A549 (cell line): ENCODE results near the gene FER1L5. TPM values are rescaled to one million over a fixed set of nuclear protein-coding genes. Genes with fewer than 3 reads are reported as not detected.

Experiments used
- ATAC-seq, 2 experiments: fragments of 200-7000 bp in 1 of 2; fragments of >200 bp in 1 of 2; cut with Nextera tagmentation in 1 of 2; cut with Tn5 transposase in 1 of 2; 3 replicates each; pipeline versions ENCODE4 v1.8.0 to v1.9.1; 2018 to 2020; ENCODE audit warnings: mild to moderate bottlenecking in 1 of 2, moderate library complexity in 1 of 2
- CTCF ChIA-PET: fragments of 300-600 bp; sonication (Branson Sonifier 250); formaldehyde crosslinking; extraction: SDS; loops from one replicate; lab custom pipeline; 2021; ENCODE audit warnings: antibody characterized with exemption, inconsistent platforms; lab: Yijun Ruan, JAX
- POLR2A ChIA-PET: fragments of 350-600 bp; formaldehyde crosslinking; extraction: SDS; loops from one replicate; lab custom pipeline; 2021; ENCODE audit warnings: antibody characterized with exemption, inconsistent platforms; lab: Yijun Ruan, JAX
- DNase-seq, 2 experiments: peaks; one replicate each; pipeline versions ENCODE4 v3.0.0 to v3.0.0-alpha.2; 2011 to 2016; ENCODE audit warnings: low read depth in 1 of 2, low spot score in 1 of 2
- FAIRE-seq: peaks from 2 replicates; lab custom pipeline; 2011; peaks lifted over from hg19 to GRCh38; lab: Jason Lieb, UNC
- H3K27ac ChIP-seq, 2 experiments: fragments of >200 bp; sonication (Bioruptor Twin); formaldehyde crosslinking; 3 replicates each; pipeline ENCODE4 v1.5.1; 2016 to 2017
- H3K4me1 ChIP-seq: fragments of >200 bp; sonication (Bioruptor Twin); formaldehyde crosslinking; 3 replicates; pipeline ENCODE4 v1.6.1; 2016
- H3K4me2 ChIP-seq: fragments of >200 bp; sonication (Bioruptor Twin); formaldehyde crosslinking; 3 replicates; pipeline ENCODE4 v1.6.1; 2016
- H3K4me3 ChIP-seq: fragments of >200 bp; sonication (Bioruptor Twin); formaldehyde crosslinking; 3 replicates; pipeline ENCODE4 v1.5.1; 2016
- H3K9me3 ChIP-seq: fragments of >200 bp; sonication (Bioruptor Twin); formaldehyde crosslinking; 3 replicates; pipeline ENCODE4 v1.6.1; 2016
- CEBPB ChIP-seq, 2 experiments: fragments of >200 bp in 1 of 2; sonication (Bioruptor Twin) in 1 of 2; formaldehyde crosslinking in 1 of 2; IDR thresholded peaks; 2 replicates each; pipeline ENCODE4 v1.6.1; 2012 to 2016
- CHD2 ChIP-seq: fragments of 150-350 bp; IDR thresholded peaks from 2 replicates; pipeline ENCODE4 v1.6.1; 2014; ENCODE audit warnings: low read length; ENCODE audit not compliant: partially characterized antibody
- E2F6 ChIP-seq: IDR thresholded peaks from 2 replicates; pipeline ENCODE4 v1.6.1; 2012; ENCODE audit warnings: low read depth, borderline replicate concordance
- EHMT2 ChIP-seq: fragments of 200-600 bp; sonication (generic); IDR thresholded peaks from 2 replicates; pipeline ENCODE4 v1.6.1; 2016; ENCODE audit warnings: antibody characterized with exemption, low read depth, mild to moderate bottlenecking, moderate library complexity
- FOSB ChIP-seq: fragments of 250-450 bp; sonication (Bioruptor Pico); IDR thresholded peaks from 2 replicates; pipeline ENCODE4 v1.5.0; 2020; ENCODE audit warnings: mild to moderate bottlenecking, moderate library complexity
- FOSL2 ChIP-seq, 2 experiments: fragments of 450-650 bp in 1 of 2; fragments of >200 bp in 1 of 2; sonication (Bioruptor Twin) in 1 of 2; formaldehyde crosslinking; IDR thresholded peaks; 2 replicates each; pipeline versions ENCODE4 v1.5.0 to v1.6.1; 2016 to 2020; ENCODE audit warnings: mild to moderate bottlenecking in 1 of 2, moderate library complexity in 1 of 2
- FOXS1 ChIP-seq: fragments of 250-450 bp; sonication (Bioruptor Pico); IDR thresholded peaks from 2 replicates; pipeline ENCODE4 v1.5.0; 2020; ENCODE audit warnings: mild to moderate bottlenecking, moderate library complexity
- HES2 ChIP-seq: fragments of >200 bp; sonication (Bioruptor Twin); formaldehyde crosslinking; IDR thresholded peaks from 2 replicates; pipeline ENCODE4 v1.6.1; 2016
- HMGXB4 ChIP-seq: fragments of 250-450 bp; sonication (Bioruptor Pico); IDR thresholded peaks from 2 replicates; pipeline ENCODE4 v1.5.0; 2021; ENCODE audit warnings: mild to moderate bottlenecking, moderate library complexity, borderline replicate concordance
- HOXA7 ChIP-seq: fragments of 250-450 bp; sonication (Bioruptor Pico); IDR thresholded peaks from 2 replicates; pipeline ENCODE4 v1.5.0; 2020; ENCODE audit warnings: mild to moderate bottlenecking, moderate library complexity
- HOXB5 ChIP-seq: fragments of 250-450 bp; sonication (Bioruptor Pico); IDR thresholded peaks from 2 replicates; pipeline ENCODE4 v1.5.0; 2020; ENCODE audit warnings: mild to moderate bottlenecking, moderate library complexity
- JUN ChIP-seq, 2 experiments: fragments of >200 bp; sonication (Bioruptor Twin); formaldehyde crosslinking; IDR thresholded peaks; 2 replicates in 1 of 2; 3 replicates in 1 of 2; pipeline ENCODE4 v1.6.1; 2016 to 2017
- KDM1A ChIP-seq: fragments of 200-600 bp; sonication (generic); IDR thresholded peaks from 2 replicates; pipeline ENCODE4 v1.6.1; 2016; ENCODE audit warnings: low read depth, mild to moderate bottlenecking
- MAZ ChIP-seq: fragments of 150-350 bp; IDR thresholded peaks from 2 replicates; pipeline ENCODE4 v1.6.1; 2014; ENCODE audit warnings: antibody characterized with exemption, low read depth, low read length, borderline replicate concordance
- NFE2L2 ChIP-seq: fragments of 150-350 bp; conservative IDR thresholded peaks from 2 replicates; pipeline ENCODE4 v1.6.1; 2014; ENCODE audit warnings: low read length
- POLR2AphosphoS2 ChIP-seq: conservative IDR thresholded peaks from 2 replicates; pipeline ENCODE4 v1.6.1; 2012; ENCODE audit warnings: low read length, improper control_type of control experiment, inconsistent platforms
- RARB ChIP-seq: fragments of 250-450 bp; sonication (Bioruptor Pico); IDR thresholded peaks from 2 replicates; pipeline ENCODE4 v1.8.0; 2021; ENCODE audit warnings: mild to moderate bottlenecking, moderate library complexity
- REST ChIP-seq: fragments of 200-600 bp; sonication (generic); IDR thresholded peaks from 2 replicates; pipeline ENCODE4 v1.6.1; 2016; ENCODE audit warnings: antibody characterized with exemption, mild to moderate bottlenecking, moderate library complexity
- SMC3 ChIP-seq: fragments of >200 bp; sonication (Bioruptor Twin); formaldehyde crosslinking; IDR thresholded peaks from 3 replicates; pipeline ENCODE4 v1.6.1; 2018; ENCODE audit warnings: inconsistent platforms
- SREBF2 ChIP-seq: fragments of 450-650 bp; IDR thresholded peaks from 2 replicates; pipeline ENCODE4 v1.6.1; 2014; ENCODE audit warnings: mild to moderate bottlenecking, moderate library complexity
- ZC3H11A ChIP-seq: fragments of 450-650 bp; IDR thresholded peaks from 2 replicates; pipeline ENCODE4 v1.6.1; 2014; ENCODE audit warnings: antibody characterized with exemption, mild to moderate bottlenecking
- ZFP36 ChIP-seq: fragments of 450-650 bp; IDR thresholded peaks from 2 replicates; pipeline ENCODE4 v1.6.1; 2014; ENCODE audit warnings: borderline replicate concordance; ENCODE audit not compliant: partially characterized antibody
- ZSCAN20 ChIP-seq: fragments of 250-450 bp; sonication (Bioruptor Pico); IDR thresholded peaks from 2 replicates; pipeline ENCODE4 v1.8.0; 2022; ENCODE audit warnings: mild to moderate bottlenecking, moderate library complexity
- WGBS: methylation state at CpG from one replicate; pipeline ENCODE4 v1.1.6; 2017; ENCODE audit errors: missing lambda C conversion rate; 5-methylcytosine and 5-hydroxymethylcytosine counted together
- polyA plus RNA-seq, 4 experiments: library from polyadenylated mRNA; depleted of rRNA in 3 of 4; stranded (reverse); fragments of >200 nt; fragmentation: RNase III in 1 of 4; extraction: RNeasy Plus Mini Kit Qiagen cat#74134 plus additional on column Dnase treatment in 1 of 4; gene quantifications; 2 replicates in 3 of 4; 3 replicates in 1 of 4; pipeline ENCODE4 v1.2.3, GENCODE V29; 2011 to 2017

FER1L5 gene
- polyA plus RNA-seq, 2 of the 4 experiments (the other 2 are of a cell fraction), result 0.01 TPM; not detected in 1

- H3K4me3 ChIP-seq, result no peak overlapping the region
- ATAC-seq (no peak), DNase-seq (no peak)
- POLR2A ChIA-PET, result no interaction called here
- 95% methylated on average over 4 of the region's 4 CpGs for WGBS
- no peak overlapping the region for H3K4me2 ChIP-seq
- no peaks in the 10 kb centered on the region for H3K4me1 ChIP-seq
- CTCF ChIA-PET, result no interaction called here
- TF ChIP-seq KDM1A, result no peak
- TF ChIP-seq ZFP36, result no peak
- TF ChIP-seq CEBPB (IDR thresholded peaks at IDR 0.05), result no peak
- TF ChIP-seq, all 56 proteins: peak for 0
- FAIRE-seq, result no peak
- no peak overlapping the region for H3K27ac ChIP-seq
- no peaks in the 10 kb centered on the region for H3K9me3 ChIP-seq
Observed at GRCh38 chr2:96726131-96726530, 83.6 kb downstream of the FER1L5 start.

- 91% methylated on average over 5 of the region's 5 CpGs for WGBS
- Histone ChIP-seq H3K4me2 (no peak overlapping the region), H3K4me1 (no peaks in the 10 kb centered on the region), H3K4me3 (no peak overlapping the region), H3K27ac (no peak overlapping the region), H3K9me3 (no peaks in the 10 kb centered on the region)
- FAIRE-seq (no peak), ATAC-seq (no peak), DNase-seq (peak in 1 of 2 experiments; percentile 17)
- CTCF ChIA-PET, result no interaction called here
- TF ChIP-seq KDM1A (no peak), RARB (CRISPR knock-in tag) (no peak), E2F6 (no peak), HOXB5 (CRISPR knock-in tag) (no peak), CHD2 (no peak), HOXA7 (CRISPR knock-in tag) (no peak), FOSL2 (IDR thresholded peaks at IDR 0.05) (no peak), FOSL2 (CRISPR knock-in tag; IDR thresholded peaks at IDR 0.05) (no peak), POLR2AphosphoS2 (no peak), EHMT2 (no peak), ZFP36 (no peak), ZSCAN20 (CRISPR knock-in tag) (no peak), FOXS1 (CRISPR knock-in tag) (no peak), HES2 (no peak)
- TF ChIP-seq, all 56 proteins: peak for 0
- POLR2A ChIA-PET, result no interaction called here
Observed at GRCh38 chr2:96727431-96727830, 84.9 kb downstream of the FER1L5 start.

GRCh38 chr2:96729748-96730147 is 87.2 kb downstream of the FER1L5 start:
- ATAC-seq (no peak), FAIRE-seq (no peak), DNase-seq (no peak)
- Histone ChIP-seq H3K4me3 (no peak overlapping the region), H3K4me2 (no peak overlapping the region), H3K27ac (no peak overlapping the region), H3K4me1 (no peaks in the 10 kb centered on the region), H3K9me3 (no peaks in the 10 kb centered on the region)
- TF ChIP-seq FOSB (no peak), RARB (CRISPR knock-in tag) (no peak), SMC3 (no peak), ZC3H11A (no peak), KDM1A (no peak), MAZ (no peak)
- WGBS, result 93% methylated on average over 7 of the region's 7 CpGs
- ChIA-PET POLR2A (no interaction called here), CTCF (no interaction called here)

GRCh38 chr2:96730212-96730611 is 87.6 kb downstream of the FER1L5 start:
- no peaks in the 10 kb centered on the region for H3K9me3 ChIP-seq
- no peaks in the 10 kb centered on the region for H3K4me1 ChIP-seq
- WGBS, result 92% methylated on average over 2 of the region's 2 CpGs
- POLR2A ChIA-PET, result no interaction called here
- CTCF ChIA-PET, result no interaction called here
- H3K27ac ChIP-seq, result no peak overlapping the region
- no peak overlapping the region for H3K4me3 ChIP-seq
- FAIRE-seq, result no peak
- ATAC-seq, result no peak
- no peak for DNase-seq
- no peak overlapping the region for H3K4me2 ChIP-seq
- TF ChIP-seq NFE2L2, result no peak
- TF ChIP-seq ZFP36, result no peak
- no peak for TF ChIP-seq HOXB5 (CRISPR knock-in tag)
- no peak for TF ChIP-seq SREBF2
- TF ChIP-seq JUN (IDR thresholded peaks at IDR 0.05), result no peak
- no peak for TF ChIP-seq REST
- no peak for TF ChIP-seq HMGXB4
- TF ChIP-seq EHMT2, result no peak
